ENCODE results near the gene BCS1L. TPM values are rescaled to one million over a fixed set of nuclear protein-coding genes. Genes with fewer than 3 reads are reported as not detected.

The BCS1L gene
- total RNA-seq, 2 experiments from 2014 or later = 69.6 to 76.3 TPM

GRCh38 chr2:218622606-218623365 is 36.7 kb upstream of the BCS1L start:
- Mint-ChIP-seq H3K4me3 (no peak overlapping the region), H3K27me3 (no peaks in the 10 kb centered on the region), H3K27ac (no peak overlapping the region), H3K36me3 (ENCODE audit: low read depth) (no peaks in the 10 kb centered on the region), H3K4me1 (ENCODE audit: low read depth) (no peaks in the 10 kb centered on the region), H3K9me3 (no peaks in the 10 kb centered on the region)
- ATAC-seq = no peak
- no peak for DNase-seq
- ChIA-PET CTCF (no interaction called here), POLR2A (interaction anchor here (0.6 to 1.2 kb wide), 2 partner anchors 28 to 161 kb away, joined by 3 read pairs; no protein-coding TSS in a partner anchor)
- intact Hi-C loops (cut with micrococcal nuclease) = no loop called here
- TF ChIP-seq, protein P1, sequence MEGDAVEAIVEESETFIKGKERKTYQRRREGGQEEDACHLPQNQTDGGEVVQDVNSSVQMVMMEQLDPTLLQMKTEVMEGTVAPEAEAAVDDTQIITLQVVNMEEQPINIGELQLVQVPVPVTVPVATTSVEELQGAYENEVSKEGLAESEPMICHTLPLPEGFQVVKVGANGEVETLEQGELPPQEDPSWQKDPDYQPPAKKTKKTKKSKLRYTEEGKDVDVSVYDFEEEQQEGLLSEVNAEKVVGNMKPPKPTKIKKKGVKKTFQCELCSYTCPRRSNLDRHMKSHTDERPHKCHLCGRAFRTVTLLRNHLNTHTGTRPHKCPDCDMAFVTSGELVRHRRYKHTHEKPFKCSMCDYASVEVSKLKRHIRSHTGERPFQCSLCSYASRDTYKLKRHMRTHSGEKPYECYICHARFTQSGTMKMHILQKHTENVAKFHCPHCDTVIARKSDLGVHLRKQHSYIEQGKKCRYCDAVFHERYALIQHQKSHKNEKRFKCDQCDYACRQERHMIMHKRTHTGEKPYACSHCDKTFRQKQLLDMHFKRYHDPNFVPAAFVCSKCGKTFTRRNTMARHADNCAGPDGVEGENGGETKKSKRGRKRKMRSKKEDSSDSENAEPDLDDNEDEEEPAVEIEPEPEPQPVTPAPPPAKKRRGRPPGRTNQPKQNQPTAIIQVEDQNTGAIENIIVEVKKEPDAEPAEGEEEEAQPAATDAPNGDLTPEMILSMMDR (IDR thresholded peaks at IDR 0.05) = no peak

DNA sequence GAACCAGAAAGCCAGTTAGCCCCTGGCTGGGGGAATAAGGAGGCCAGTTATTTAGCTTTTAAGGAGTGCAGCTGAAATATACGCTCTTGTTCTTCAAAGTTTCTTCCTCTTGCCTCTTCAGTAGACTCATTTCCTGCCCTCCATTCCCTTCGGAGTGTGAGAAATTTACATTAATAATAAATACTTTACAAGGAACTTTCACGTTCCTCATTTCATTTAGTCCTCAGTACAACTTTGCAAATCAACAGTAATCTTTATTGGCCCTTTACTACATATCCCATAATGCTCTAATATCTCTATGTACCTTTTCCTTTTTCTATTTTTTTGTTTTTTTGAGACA is 36.1 kb upstream of the BCS1L start:
- POLR2A ChIA-PET = interaction anchor here (1.2 kb wide), 1 partner anchor 28 kb away, joined by 3 read pairs; no protein-coding TSS in a partner anchor
- ATAC-seq = no peak
- Mint-ChIP-seq H3K36me3 (ENCODE audit: low read depth) (no peaks in the 10 kb centered on the region), H3K27me3 (no peaks in the 10 kb centered on the region), H3K4me1 (ENCODE audit: low read depth) (peaks cover 2% of the 10 kb centered on the region), H3K27ac (no peak overlapping the region), H3K4me3 (no peak overlapping the region), H3K9me3 (no peaks in the 10 kb centered on the region)
- intact Hi-C loops (cut with micrococcal nuclease) = no loop called here
- DNase-seq = no peak
- TF ChIP-seq, protein P1 (IDR thresholded peaks at IDR 0.05) = no peak
- CTCF ChIA-PET = no interaction called here

DNA sequence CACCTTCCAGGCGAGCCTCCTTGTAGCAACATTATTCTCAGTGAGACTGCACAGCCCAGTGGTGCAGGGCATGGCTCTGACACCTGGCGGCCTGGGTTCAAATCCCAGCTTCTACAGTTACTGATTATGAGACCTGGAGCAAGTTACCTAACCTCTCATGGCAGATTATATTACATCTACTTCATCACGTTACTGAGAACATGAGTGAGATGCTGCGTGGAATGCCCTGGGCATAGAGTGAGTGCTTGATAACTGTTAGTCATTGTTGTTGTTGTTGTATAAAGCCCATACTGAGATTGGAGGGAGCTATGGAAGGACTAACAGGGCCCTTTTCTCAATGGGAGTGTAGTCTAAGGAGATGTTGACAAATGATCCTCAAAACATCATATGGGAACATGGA is 33.1 kb upstream of the BCS1L start:
- intact Hi-C loops (cut with micrococcal nuclease) = no loop called here
- no peak overlapping the region for H3K27ac Mint-ChIP-seq
- H3K36me3 Mint-ChIP-seq (ENCODE audit: low read depth) = no peaks in the 10 kb centered on the region
- H3K9me3 Mint-ChIP-seq = no peaks in the 10 kb centered on the region
- no peak for ATAC-seq
- H3K27me3 Mint-ChIP-seq = no peaks in the 10 kb centered on the region
- ChIA-PET CTCF (interaction anchor here (1.0 kb wide), 2 partner anchors 22 to 109 kb away, joined by 3 read pairs; no protein-coding TSS in a partner anchor), POLR2A (no interaction called here)
- DNase-seq = no peak
- no peak overlapping the region for H3K4me3 Mint-ChIP-seq
- H3K4me1 Mint-ChIP-seq (ENCODE audit: low read depth) = peaks cover 2% of the 10 kb centered on the region
- TF ChIP-seq, protein P1 (IDR thresholded peaks at IDR 0.05) = no peak

DNA sequence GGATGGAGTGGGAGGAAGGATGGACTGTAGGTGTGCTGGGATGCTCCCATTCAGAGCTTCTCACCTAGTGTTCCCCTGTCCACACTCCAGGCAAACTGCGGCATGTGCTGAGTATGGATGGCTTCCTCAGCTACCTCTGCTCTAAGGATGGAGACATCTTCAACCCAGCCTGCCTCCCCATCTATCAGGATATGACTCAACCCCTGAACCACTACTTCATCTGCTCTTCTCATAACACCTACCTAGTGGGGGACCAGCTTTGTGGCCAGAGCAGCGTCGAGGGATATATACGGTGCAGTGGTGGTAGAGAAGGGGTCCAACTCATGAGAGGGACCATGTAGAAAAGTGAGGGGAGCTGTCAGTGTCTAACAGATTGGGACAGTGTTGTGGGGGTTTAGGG is 31.5 kb upstream of the BCS1L start:
- no peaks in the 10 kb centered on the region for H3K27me3 Mint-ChIP-seq
- ChIA-PET CTCF (interaction anchor here (1.7 kb wide), 1 partner anchor 20 kb away, joined by 8 read pairs; no protein-coding TSS in a partner anchor), POLR2A (interaction anchor here (0.8 to 1.4 kb wide), 2 partner anchors 12 to 15 kb away, joined by 3 to 5 read pairs; no protein-coding TSS in a partner anchor)
- peaks cover 2% of the 10 kb centered on the region for H3K4me1 Mint-ChIP-seq (ENCODE audit: low read depth)
- H3K4me3 Mint-ChIP-seq = no peak overlapping the region
- intact Hi-C loops (cut with micrococcal nuclease) = no loop called here
- H3K9me3 Mint-ChIP-seq = no peaks in the 10 kb centered on the region
- no peak overlapping the region for H3K27ac Mint-ChIP-seq
- TF ChIP-seq, protein P1 (IDR thresholded peaks at IDR 0.05) = no peak
- ATAC-seq (no peak), DNase-seq (no peak)
- no peaks in the 10 kb centered on the region for H3K36me3 Mint-ChIP-seq (ENCODE audit: low read depth)

GRCh38 chr2:218631837-218632236 is 27.6 kb upstream of the BCS1L start:
- Mint-ChIP-seq H3K27me3 (no peaks in the 10 kb centered on the region), H3K4me1 (ENCODE audit: low read depth) (peaks cover 2% of the 10 kb centered on the region), H3K36me3 (ENCODE audit: low read depth) (peaks cover 5% of the 10 kb centered on the region), H3K9me3 (no peaks in the 10 kb centered on the region), H3K4me3 (no peak overlapping the region), H3K27ac (no peak overlapping the region)
- CTCF ChIA-PET = no interaction called here
- TF ChIP-seq, protein P1 (IDR thresholded peaks at IDR 0.05) = no peak
- ATAC-seq = no peak
- intact Hi-C loops (cut with micrococcal nuclease) = no loop called here
- DNase-seq = no peak
- POLR2A ChIA-PET = interaction anchor here (1.0 kb wide), 1 partner anchor 27 kb away, joined by 3 read pairs; the partner anchor contains the start of genes BCS1L and ZNF142
